HL-60 (cell line): Measurements from ENCODE around the gene LMAN1L.

Experiments
- CTCF ChIP-seq: IDR thresholded peaks from one replicate; pipeline ENCODE4 v1.5.1; 2011; ENCODE audit warnings: low read length, control low read depth, inconsistent platforms; ENCODE audit not compliant: insufficient read depth
- GABPA ChIP-seq: IDR thresholded peaks from 2 replicates; pipeline ENCODE4 v1.6.1; 2012; ENCODE audit warnings: low read depth
- POLR2AphosphoS5 ChIP-seq: IDR thresholded peaks from 2 replicates; pipeline ENCODE4 v1.6.1; 2012; ENCODE audit warnings: low read depth

GRCh38 chr15:74789171-74789631, 23.4 kb upstream of the LMAN1L start:
- no peak for TF ChIP-seq POLR2AphosphoS5
- no peak for TF ChIP-seq CTCF
- TF ChIP-seq GABPA = no peak
